HG02642 (cell line): ENCODE data around the gene DSCAML1.

Experiments
- ATAC-seq: cut with Tn5 transposase; IDR thresholded peaks from one replicate; pipeline ENCODE4 v1.9.1; 2021; ENCODE audit warnings: mild to moderate bottlenecking; ENCODE audit not compliant: unreplicated experiment, poor library complexity

The DSCAML1 gene

GRCh38 chr11:117595440-117595839, 201.6 kb downstream of the DSCAML1 start:
- ATAC-seq: no peak

DNA sequence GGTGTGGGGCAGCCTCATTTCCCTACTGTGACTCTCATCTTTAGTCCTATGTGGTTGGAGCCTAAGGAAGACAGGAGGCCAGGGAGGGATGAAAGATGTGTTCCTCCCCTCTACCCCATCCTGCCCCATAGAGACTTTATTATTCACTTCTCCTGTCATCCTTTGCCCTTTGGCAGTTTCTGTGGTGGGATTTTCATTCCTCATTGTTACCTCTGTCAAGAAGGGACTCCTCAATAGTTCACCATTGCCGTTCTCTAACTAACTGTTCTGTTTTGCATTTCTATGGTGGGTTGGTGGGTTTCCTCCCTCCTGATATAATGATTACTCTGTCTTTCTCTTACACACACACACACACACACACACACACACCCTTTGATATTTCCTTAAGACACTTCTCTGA, 202.3 kb downstream of the DSCAML1 start:
- ATAC-seq: no peak

DNA sequence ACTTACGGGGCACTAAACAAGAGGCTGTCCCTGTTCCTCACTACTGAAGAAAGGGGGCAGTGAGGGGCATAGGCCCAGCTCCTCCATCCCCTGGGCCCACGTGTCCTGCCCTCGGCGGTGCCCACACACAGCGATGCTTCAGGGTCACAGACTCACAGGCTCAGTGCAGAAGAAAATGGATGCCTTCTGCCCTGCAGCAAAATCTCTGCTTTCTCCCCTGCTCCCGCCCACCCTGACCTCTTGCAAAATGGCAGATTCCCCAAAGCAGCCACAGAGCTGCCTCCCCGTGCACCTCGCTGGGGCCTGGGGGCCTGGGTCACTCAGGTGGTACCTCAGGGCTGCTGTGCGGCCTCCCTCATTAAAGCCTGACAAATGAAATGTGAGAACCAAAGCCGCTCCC, 204.0 kb downstream of the DSCAML1 start:
- ATAC-seq: no peak

DNA sequence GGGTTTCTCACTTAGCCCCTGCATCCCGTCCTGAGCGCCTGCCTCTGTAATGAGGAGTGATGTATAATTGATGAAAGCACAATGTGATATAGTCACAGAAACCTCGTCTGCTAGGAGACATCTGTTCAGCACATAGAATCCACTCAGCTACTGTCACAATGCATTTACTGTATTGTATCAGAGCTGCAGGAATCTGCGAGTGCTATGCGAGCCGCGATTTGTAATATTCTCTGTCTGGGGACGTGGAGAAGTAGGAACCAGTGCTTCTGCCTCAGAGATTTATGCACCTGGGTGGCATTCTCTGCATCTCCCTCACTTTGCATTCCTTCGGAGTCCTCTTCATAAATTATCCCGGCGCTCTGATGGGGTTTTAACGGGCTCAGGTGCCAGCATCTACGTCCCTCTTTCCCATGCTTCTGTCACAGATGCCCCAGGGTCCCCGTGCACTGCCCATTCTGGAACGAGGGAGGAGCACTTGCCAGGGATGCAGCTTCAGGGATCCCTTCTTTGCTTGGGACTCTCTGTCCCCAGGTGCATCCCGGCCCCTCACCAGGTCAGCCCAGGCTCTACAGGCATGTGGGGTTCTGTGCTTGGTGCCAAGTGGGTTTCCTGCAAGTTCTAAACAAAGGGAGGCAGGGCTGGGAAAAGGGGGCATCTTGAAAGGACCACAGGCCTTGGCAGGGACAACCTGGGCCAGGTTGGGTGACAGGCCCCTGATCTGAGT, 205.5 kb downstream of the DSCAML1 start:
- ATAC-seq: no peak

DNA sequence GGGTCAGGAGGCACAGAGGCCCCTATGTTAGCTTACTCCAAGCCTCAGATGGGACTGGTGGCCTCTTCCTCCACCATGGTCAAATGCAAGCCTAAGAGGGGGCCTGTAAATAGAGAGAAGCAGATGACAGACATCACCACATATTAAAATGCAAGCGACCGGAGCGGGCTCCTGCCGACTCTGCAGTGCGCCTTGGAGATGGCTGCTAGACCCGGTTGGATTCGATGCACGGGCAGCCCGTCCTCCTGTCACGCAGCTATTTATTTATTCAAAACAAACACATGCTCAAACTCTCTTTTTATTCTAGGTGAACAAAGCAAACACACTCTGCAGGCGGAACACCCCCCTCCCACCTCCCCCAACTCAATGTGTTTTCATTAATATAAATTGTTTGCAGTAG, 208.0 kb downstream of the DSCAML1 start:
- ATAC-seq: no peak

DNA sequence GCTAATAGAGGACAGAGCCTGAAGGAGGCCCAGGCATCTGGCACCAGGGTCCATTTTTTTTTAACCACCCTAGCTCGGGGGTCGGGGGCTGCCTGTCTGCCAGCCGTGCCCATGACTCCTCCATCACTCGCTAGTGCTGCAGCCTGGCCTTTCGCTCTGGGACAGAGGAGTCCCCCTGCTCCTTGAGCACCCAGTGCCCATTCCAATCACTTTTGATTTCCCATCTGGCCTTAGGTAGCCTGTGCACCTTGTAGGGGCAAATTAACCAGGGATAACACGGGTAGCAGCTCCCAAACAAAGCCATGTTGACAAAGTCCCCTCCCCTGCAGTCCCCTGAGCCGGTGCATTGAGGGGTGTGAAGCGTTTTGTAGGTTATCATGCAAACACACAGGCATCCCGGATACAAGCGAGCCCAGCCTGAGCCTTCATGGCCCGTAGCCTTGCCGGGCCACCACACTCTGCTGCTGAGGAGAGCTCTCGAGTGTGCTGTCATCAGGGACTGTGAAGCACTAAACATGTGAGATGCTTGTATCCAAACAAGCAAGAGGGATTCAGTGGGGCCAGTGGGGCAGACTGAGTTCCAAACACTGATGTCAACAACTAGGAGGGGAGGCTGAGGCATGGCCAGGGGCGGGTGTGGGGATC, 208.7 kb downstream of the DSCAML1 start:
- no peak for ATAC-seq

GRCh38 chr11:117587416-117587815, 209.6 kb downstream of the DSCAML1 start:
- no peak for ATAC-seq

GRCh38 chr11:117586392-117586791, 210.6 kb downstream of the DSCAML1 start:
- no peak for ATAC-seq

DNA sequence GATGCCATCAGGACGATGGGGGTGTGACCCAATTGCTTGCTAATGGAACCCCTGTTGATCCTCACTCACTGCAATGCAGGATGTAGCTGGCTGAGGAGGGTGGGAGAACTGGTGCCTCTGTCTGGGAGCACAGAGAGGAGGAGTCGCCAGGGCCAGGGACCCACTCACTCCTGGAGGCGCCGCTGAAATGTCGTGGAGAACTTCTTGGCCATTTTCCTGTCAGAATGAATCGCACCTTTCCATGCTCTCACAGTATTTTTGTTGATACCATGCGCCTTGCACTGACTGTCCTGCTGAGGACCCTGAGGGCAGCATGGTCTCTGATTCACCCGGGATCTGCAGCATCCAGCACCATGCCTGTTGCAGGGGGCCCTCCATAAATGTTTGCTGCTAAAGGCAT, 211.4 kb downstream of the DSCAML1 start:
- ATAC-seq: no peak

GRCh38 chr11:117584056-117584830, 212.8 kb downstream of the DSCAML1 start:
- ATAC-seq: no peak

DNA sequence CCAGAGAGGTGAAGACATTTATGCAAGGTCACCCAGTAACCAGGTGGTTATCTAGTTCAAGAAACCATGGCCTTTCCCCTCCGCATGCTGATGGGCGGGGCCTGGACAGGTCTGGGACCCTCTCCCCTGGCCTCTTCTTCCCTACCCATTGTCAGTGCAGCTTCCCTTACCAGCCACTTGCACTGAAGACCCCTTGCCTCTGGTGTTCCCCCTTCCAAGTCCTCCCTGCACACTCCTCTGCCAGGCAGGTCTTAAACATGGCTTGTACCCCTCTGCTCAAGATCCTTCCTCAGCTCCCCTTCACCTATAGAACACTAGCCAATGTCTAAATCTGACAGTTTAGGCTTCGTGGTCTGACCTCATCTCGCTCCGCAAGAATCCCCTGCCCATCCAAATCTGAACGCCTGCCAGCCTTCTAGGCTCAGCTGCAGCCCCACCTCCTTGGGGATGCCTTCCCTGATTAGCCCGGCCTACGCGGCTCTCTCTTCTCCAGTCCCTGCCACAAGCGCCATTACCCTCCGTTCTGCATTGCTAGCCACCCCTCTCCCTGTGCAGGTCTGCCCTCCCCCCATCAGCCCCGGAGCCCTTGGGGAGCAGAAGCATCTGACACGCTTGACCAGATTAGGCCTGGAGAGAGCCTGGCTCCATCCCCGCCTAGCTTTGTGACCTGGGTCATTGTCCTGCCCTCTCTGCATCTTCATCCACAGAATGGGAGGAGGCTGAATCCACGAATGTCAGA, 213.8 kb downstream of the DSCAML1 start:
- ATAC-seq: no peak

GRCh38 chr11:117582433-117582832, 214.6 kb downstream of the DSCAML1 start:
- ATAC-seq: no peak

DNA sequence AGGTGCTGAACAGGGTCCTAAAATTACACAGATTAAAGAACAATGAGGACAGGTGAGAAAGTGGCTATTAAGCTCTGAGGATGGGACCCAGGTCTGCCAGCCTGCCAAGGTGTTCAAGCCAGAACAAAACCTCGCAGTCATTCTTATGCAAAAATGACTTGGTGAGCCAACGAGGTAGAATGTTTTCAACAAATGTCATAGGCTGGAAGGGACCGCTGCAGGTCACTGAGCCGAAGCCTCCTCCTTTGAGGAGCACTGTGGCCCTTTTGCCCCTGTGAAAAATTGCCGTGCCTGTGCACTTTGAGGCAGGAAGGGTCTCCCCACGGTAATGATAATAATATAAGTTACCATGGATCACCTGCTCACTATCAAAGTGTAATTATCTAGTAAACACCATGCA, 216.2 kb downstream of the DSCAML1 start:
- no peak for ATAC-seq

DNA sequence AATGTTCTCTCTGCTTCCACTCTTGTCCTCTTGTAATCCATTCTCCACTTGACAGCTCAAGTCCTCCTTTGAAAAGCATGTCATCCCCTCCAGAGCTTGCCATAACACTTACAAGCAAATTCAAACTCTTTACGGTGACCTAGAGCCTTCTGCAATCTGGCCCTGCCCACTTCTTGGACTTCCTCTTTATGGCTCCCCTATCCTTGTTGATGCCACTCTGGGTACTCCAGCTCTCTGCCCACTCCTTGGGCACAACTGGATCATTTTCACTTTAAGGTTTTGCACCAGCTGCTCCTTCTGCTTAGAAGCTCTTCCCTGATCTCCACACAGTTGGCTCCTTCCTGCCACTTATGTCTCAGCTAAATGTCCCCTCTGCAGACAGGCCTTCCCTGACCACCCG, 217.9 kb downstream of the DSCAML1 start:
- ATAC-seq: no peak

DNA sequence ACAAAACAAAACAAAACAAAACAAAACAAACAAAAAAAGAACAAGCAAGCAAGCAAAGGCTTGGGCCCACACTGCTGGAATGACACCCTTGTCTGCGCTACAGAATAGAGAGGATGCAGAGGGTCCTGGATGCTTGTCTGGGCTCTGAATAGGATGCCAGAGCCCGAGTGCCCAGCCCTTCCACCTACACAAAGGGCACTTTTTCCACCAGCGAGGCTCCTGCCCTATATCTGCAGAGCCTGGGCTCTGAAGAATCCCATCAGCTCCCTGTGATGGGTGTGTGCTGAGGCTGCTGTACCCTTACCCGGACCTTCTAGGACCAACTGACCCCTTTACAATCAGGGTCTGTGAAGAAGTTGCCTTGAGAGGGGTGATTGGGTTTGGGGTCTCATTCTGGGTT, 221.2 kb downstream of the DSCAML1 start:
- ATAC-seq: no peak

- ATAC-seq: no peak
Measured at GRCh38 chr11:117574551-117574950, 222.5 kb downstream of the DSCAML1 start.

DNA sequence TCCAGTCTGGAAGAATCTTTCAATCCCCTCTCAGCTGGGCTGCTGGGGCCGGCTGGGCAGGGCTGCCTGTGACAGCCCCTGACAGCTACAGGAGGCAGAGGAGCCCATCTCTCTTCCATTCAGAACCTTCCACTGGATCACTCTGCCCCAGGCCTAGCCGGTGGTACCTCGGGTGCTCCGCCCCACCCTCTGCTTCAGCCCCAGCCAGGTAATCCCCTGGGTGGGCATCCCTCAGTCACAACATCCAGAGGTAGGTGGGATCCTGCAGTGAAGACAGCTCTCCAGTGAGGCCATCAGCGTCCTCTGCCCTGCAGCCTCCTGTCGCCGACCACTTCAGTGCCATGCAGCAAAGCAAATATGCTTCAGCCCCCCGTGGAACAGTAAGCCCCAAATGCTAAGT, 223.7 kb downstream of the DSCAML1 start:
- ATAC-seq: no peak

GRCh38 chr11:117572671-117573070, 224.3 kb downstream of the DSCAML1 start:
- no peak for ATAC-seq

- ATAC-seq: no peak
Measured at GRCh38 chr11:117572129-117572528, 224.9 kb downstream of the DSCAML1 start.

- no peak for ATAC-seq
Measured at GRCh38 chr11:117570701-117571100, 226.3 kb downstream of the DSCAML1 start.

DNA sequence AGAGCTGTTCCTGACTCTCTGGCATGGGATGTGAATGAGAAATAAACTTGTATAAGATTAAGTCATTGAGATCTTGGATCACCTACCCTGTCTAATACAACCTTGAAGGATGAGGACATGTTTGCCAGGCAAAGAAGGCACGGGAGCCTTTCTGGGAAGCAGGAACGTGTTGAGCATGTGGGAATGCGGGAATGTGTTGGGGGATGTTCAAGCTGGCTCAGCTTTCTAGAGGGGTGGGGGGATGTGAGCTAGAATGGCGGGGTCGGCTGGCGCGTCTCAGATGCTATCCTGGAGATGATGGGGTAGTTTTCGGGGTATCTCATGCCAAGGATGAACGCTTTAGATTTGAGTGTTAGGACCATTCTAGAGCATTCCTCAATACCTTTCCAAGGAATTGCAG, 227.1 kb downstream of the DSCAML1 start:
- ATAC-seq: no peak
